Measurements from ENCODE around the gene CRACDL. TPM values are rescaled to one million over a fixed set of nuclear protein-coding genes. Genes with fewer than 3 reads are reported as not detected.

Gene CRACDL
- total RNA-seq, 1 experiment from 2014 or later: 2.4 TPM

- no peak overlapping the region for H3K4me3 ChIP-seq (ENCODE audit: low read depth in 2 of 2, low read length in 2 of 2)
- DNase-seq (ENCODE audit: low read depth, low spot score) (no peak), ATAC-seq (peak; percentile 43; the same call in 1 of the 2 replicates)
- no peaks in the 10 kb centered on the region for H3K36me3 ChIP-seq (ENCODE audit: control insufficient read depth, insufficient read depth, low read length)
- no peak overlapping the region for H3K27ac ChIP-seq (ENCODE audit: low read length)
- CTCF ChIA-PET: no interaction called here
- TF ChIP-seq TCF7L2 (IDR thresholded peaks at IDR 0.05; ENCODE audit: low read depth, low read length) (no peak), POLR2AphosphoS5 (IDR thresholded peaks at IDR 0.05; ENCODE audit: low read depth, low read length) (no peak), SIN3A (IDR thresholded peaks at IDR 0.05; ENCODE audit: borderline replicate concordance, insufficient read depth, low read depth, low read length) (no peak), CTCF (IDR thresholded peaks at IDR 0.05) (no peak)
- no peaks in the 10 kb centered on the region for H3K4me1 ChIP-seq (ENCODE audit: control insufficient read depth, insufficient read depth, low read length)
- in situ Hi-C loops (cut with HindIII; ENCODE audit: low pct_unique_long_range_greater_than_20kb, low sequenced_read_pairs): no loop called here
- no peaks in the 10 kb centered on the region for H3K9me3 ChIP-seq (ENCODE audit: control insufficient read depth, insufficient read depth, low read depth, low read length)
- intact Hi-C loops (cut with micrococcal nuclease; ENCODE audit: unreplicated experiment): no loop called here
- BruUV-seq (replicated peaks): no TSS peak
- POLR2A ChIA-PET: no interaction called here
- H3K27me3 ChIP-seq (ENCODE audit: control insufficient read depth, insufficient read depth, low read length): no peaks in the 10 kb centered on the region
These were observed 65.4 kb downstream of the CRACDL start for GRCh38 chr2:98870516-98871158.

GRCh38 chr2:98869870-98870269 is 66.2 kb downstream of the CRACDL start:
- in situ Hi-C loops (cut with HindIII; ENCODE audit: low pct_unique_long_range_greater_than_20kb, low sequenced_read_pairs): no loop called here
- H3K4me3 ChIP-seq (ENCODE audit: low read depth in 2 of 2, low read length in 2 of 2): no peak overlapping the region
- ATAC-seq: no peak
- CTCF ChIA-PET: no interaction called here
- no peak for DNase-seq (ENCODE audit: low read depth, low spot score)
- no peaks in the 10 kb centered on the region for H3K36me3 ChIP-seq (ENCODE audit: control insufficient read depth, insufficient read depth, low read length)
- no peaks in the 10 kb centered on the region for H3K9me3 ChIP-seq (ENCODE audit: control insufficient read depth, insufficient read depth, low read depth, low read length)
- no peaks in the 10 kb centered on the region for H3K4me1 ChIP-seq (ENCODE audit: control insufficient read depth, insufficient read depth, low read length)
- intact Hi-C loops (cut with micrococcal nuclease; ENCODE audit: unreplicated experiment): no loop called here
- POLR2A ChIA-PET: no interaction called here
- TF ChIP-seq POLR2AphosphoS5 (IDR thresholded peaks at IDR 0.05; ENCODE audit: low read depth, low read length) (no peak), SIN3A (IDR thresholded peaks at IDR 0.05; ENCODE audit: borderline replicate concordance, insufficient read depth, low read depth, low read length) (no peak), CTCF (IDR thresholded peaks at IDR 0.05) (no peak), REST (IDR thresholded peaks at IDR 0.05; ENCODE audit: insufficient read depth in 1 of 2, low read depth in 2 of 2, low read length in 1 of 2) (no peak), TCF7L2 (IDR thresholded peaks at IDR 0.05; ENCODE audit: low read depth, low read length) (no peak)
- no peak overlapping the region for H3K27ac ChIP-seq (ENCODE audit: low read length)
- H3K27me3 ChIP-seq (ENCODE audit: control insufficient read depth, insufficient read depth, low read length): no peaks in the 10 kb centered on the region
- no TSS peak for BruUV-seq (replicated peaks)

All from Panc1 (cell line).